GM12801 (cell line): ENCODE results near the gene ATP6AP2.

Experiments used
- TF ChIP-seq, protein P1 (sequence below): IDR thresholded peaks from one replicate; pipeline ENCODE4 v1.5.1; 2011; ENCODE audit warnings: control low read depth; ENCODE audit not compliant: insufficient read length; ENCODE audit errors: extremely low read depth

Gene ATP6AP2

DNA sequence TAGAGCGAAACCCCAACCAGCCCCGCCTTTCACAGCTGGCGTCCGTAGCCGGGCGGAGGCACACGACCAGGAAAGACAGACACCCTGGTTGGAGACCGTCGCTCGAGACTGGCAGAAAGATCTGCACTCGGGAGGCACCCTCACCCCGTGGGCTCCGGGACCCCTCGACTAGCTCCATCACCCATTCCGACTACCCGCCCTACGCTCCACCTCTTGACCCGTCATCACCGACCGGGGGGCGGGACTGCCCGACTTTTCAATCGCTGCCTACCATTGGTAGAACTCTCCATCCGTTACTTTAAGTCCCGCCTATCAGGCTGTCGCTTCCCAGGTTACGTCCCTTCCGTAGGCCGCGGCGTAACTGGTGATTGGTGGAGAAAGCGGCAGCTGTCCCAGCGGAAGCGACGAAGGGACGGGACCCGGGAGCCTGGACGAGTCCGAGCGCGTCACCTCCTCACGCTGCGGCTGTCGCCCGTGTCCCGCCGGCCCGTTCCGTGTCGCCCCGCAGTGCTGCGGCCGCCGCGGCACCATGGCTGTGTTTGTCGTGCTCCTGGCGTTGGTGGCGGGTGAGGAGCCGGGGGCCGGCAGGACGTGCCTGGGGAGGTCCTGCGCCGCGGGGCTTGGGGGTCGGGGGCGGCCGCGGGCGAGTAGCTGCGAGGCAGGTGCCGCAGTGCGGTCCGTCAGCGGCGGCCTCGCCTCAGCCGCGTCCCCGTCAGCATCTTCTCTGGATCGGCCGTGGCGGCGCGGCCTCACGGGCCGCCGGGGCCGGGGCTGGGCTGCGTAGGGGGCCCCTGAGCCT, at the start of gene ATP6AP2:
TSS of gene ATP6AP2 (plus strand) at position 434 of the 799 bp plus-strand sequence. CDS start at position 530, 96 bp downstream.
- TF ChIP-seq, protein P1, sequence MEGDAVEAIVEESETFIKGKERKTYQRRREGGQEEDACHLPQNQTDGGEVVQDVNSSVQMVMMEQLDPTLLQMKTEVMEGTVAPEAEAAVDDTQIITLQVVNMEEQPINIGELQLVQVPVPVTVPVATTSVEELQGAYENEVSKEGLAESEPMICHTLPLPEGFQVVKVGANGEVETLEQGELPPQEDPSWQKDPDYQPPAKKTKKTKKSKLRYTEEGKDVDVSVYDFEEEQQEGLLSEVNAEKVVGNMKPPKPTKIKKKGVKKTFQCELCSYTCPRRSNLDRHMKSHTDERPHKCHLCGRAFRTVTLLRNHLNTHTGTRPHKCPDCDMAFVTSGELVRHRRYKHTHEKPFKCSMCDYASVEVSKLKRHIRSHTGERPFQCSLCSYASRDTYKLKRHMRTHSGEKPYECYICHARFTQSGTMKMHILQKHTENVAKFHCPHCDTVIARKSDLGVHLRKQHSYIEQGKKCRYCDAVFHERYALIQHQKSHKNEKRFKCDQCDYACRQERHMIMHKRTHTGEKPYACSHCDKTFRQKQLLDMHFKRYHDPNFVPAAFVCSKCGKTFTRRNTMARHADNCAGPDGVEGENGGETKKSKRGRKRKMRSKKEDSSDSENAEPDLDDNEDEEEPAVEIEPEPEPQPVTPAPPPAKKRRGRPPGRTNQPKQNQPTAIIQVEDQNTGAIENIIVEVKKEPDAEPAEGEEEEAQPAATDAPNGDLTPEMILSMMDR = no peak

DNA sequence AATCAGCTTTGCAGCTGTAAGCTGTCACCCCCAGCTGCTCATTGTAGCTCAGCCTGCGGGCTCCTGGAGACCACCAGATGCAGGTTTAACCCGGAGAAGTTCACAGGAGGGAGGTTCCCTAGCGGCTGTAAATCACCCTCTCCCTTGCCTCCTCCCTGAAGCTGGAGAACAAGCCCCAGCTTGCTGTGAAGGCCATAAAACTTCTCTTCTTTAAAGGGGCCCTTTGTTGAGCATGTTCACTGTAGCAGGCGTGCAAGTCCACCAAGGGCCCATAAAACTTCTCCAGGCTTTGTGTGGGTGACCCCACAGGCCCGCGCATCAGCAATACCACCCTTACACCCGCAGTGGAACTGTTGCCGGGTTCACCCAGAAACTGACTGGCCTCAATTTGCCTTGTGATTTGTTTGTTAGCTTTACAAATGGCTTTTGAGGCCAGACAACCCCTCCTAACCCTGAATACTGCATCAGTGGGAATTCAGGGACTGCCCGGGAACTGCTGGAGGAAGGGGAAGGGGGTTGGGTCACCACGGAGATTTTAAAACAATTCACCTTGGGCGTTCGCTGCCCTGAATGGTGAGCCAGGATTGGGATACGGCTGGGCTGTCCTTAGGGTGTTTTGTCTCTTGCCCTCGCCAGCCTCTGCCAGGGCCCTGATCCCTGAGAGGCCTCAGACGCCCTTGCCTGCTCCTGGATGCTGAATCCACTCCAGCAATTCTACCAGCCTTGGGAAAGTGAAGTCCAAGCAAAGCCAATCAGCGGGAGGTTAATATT, 49.5 kb upstream of the ATP6AP2 start:
- TF ChIP-seq, protein P1 = no peak

- TF ChIP-seq, protein P1 = no peak
Observed at GRCh38 chrX:40537310-40537709, 43.5 kb upstream of the ATP6AP2 start.

DNA sequence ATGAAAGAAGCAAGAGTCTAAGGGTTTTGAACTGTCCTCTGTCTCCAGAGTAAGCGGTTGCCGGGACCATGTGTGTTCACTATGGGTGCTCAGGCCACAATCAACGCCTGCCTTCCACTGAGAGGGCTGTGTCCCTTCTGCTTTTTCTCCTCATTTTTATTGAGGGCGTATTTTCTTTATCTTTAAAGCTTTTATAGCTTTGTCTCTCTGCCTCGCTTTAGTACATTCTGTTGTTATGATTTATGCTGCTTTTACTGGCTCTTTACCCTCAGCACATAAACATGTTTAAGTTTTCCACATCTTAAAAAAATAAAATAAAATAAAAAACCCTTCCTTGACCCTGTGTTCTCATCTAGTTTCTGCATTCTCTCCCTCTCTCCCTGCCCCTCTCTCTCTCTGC, 42.4 kb upstream of the ATP6AP2 start:
- TF ChIP-seq, protein P1 = no peak

GRCh38 chrX:40539214-40540142, 41.3 kb upstream of the ATP6AP2 start:
- TF ChIP-seq, protein P1 = no peak

GRCh38 chrX:40542208-40542607, 38.6 kb upstream of the ATP6AP2 start:
- TF ChIP-seq, protein P1 = no peak
